Nephron (organoid): ENCODE results near the gene GFOD1.

Source experiments
- H3K27ac Mint-ChIP-seq, 3 experiments: 2 replicates each; pipeline ENCODE4 v1.8.0; 2020; ENCODE audit warnings: mixed read lengths in 3 of 3, mild to moderate bottlenecking in 2 of 3, moderate library complexity in 1 of 3
- H3K27me3 Mint-ChIP-seq: 2 replicates; pipeline ENCODE4 v1.8.0; 2021; ENCODE audit warnings: low read depth, mild to moderate bottlenecking, moderate library complexity, mixed read lengths
- H3K36me3 Mint-ChIP-seq: 2 replicates; pipeline ENCODE4 v1.8.0; 2020; ENCODE audit warnings: low read depth, mixed read lengths
- H3K4me1 Mint-ChIP-seq: 2 replicates; pipeline ENCODE4 v1.8.0; 2020; ENCODE audit warnings: mixed read lengths
- H3K4me3 Mint-ChIP-seq, 3 experiments: 2 replicates each; pipeline ENCODE4 v1.8.0; 2020; ENCODE audit warnings: mild to moderate bottlenecking in 3 of 3, mixed read lengths in 3 of 3, moderate library complexity in 2 of 3
- H3K9me3 Mint-ChIP-seq: 2 replicates; pipeline ENCODE4 v1.8.0; 2020; ENCODE audit warnings: mixed read lengths
- CTCF ChIP-seq, 3 experiments: fragments of 200-600 bp; sonication (generic); IDR thresholded peaks; one replicate each; pipeline ENCODE4 v1.5.0; 2021; ENCODE audit warnings: antibody characterized with exemption in 3 of 3; ENCODE audit not compliant: unreplicated experiment in 3 of 3

The GFOD1 gene

GRCh38 chr6:13418844-13419243, 68.6 kb downstream of the GFOD1 start:
- Mint-ChIP-seq H3K4me3 (no peak overlapping the region), H3K36me3 (no peaks in the 10 kb centered on the region), H3K9me3 (no peaks in the 10 kb centered on the region), H3K4me1 (peaks cover 54% of the 10 kb centered on the region), H3K27ac (peak overlapping the region in 2 of 3 experiments; percentile 35 to 89), H3K27me3 (peaks cover 8% of the 10 kb centered on the region)
- TF ChIP-seq CTCF (IDR thresholded peaks at IDR 0.05; ENCODE audit: unreplicated experiment in 3 of 3) = no peak

GRCh38 chr6:13417954-13418353, 69.4 kb downstream of the GFOD1 start:
- Mint-ChIP-seq H3K9me3 (no peaks in the 10 kb centered on the region), H3K36me3 (no peaks in the 10 kb centered on the region), H3K27me3 (peaks cover 8% of the 10 kb centered on the region), H3K27ac (peak overlapping the region in 1 of 3 experiments; percentile 64), H3K4me1 (peaks cover 48% of the 10 kb centered on the region), H3K4me3 (no peak overlapping the region)
- no peak for TF ChIP-seq CTCF (IDR thresholded peaks at IDR 0.05; ENCODE audit: unreplicated experiment in 3 of 3)

- Mint-ChIP-seq H3K27me3 (peaks cover 8% of the 10 kb centered on the region), H3K27ac (peak overlapping the region in 1 of 3 experiments; percentile 64), H3K4me1 (peaks cover 42% of the 10 kb centered on the region), H3K9me3 (no peaks in the 10 kb centered on the region), H3K36me3 (no peaks in the 10 kb centered on the region), H3K4me3 (no peak overlapping the region)
- no peak for TF ChIP-seq CTCF (IDR thresholded peaks at IDR 0.05; ENCODE audit: unreplicated experiment in 3 of 3)
Observed at GRCh38 chr6:13417431-13417830, 70.0 kb downstream of the GFOD1 start.

GRCh38 chr6:13415283-13415682, 72.1 kb downstream of the GFOD1 start:
- Mint-ChIP-seq H3K4me1 (peaks cover 22% of the 10 kb centered on the region), H3K4me3 (no peak overlapping the region), H3K27ac (no peak overlapping the region), H3K36me3 (no peaks in the 10 kb centered on the region), H3K27me3 (peaks cover 8% of the 10 kb centered on the region), H3K9me3 (no peaks in the 10 kb centered on the region)
- TF ChIP-seq CTCF (IDR thresholded peaks at IDR 0.05; ENCODE audit: unreplicated experiment in 3 of 3) = no peak

- Mint-ChIP-seq H3K27ac (no peak overlapping the region), H3K4me1 (peaks cover 10% of the 10 kb centered on the region)
- no peak for TF ChIP-seq CTCF (IDR thresholded peaks at IDR 0.05; ENCODE audit: unreplicated experiment in 3 of 3)
Observed at GRCh38 chr6:13413900-13414555, 73.4 kb downstream of the GFOD1 start.

GRCh38 chr6:13413466-13413862, 73.9 kb downstream of the GFOD1 start:
- no peak overlapping the region for H3K27ac Mint-ChIP-seq
- H3K36me3 Mint-ChIP-seq = no peaks in the 10 kb centered on the region
- TF ChIP-seq CTCF (IDR thresholded peaks at IDR 0.05; ENCODE audit: unreplicated experiment in 3 of 3) = no peak
- H3K4me1 Mint-ChIP-seq = peaks cover 4% of the 10 kb centered on the region
- H3K27me3 Mint-ChIP-seq = peaks cover 4% of the 10 kb centered on the region
- H3K4me3 Mint-ChIP-seq = no peak overlapping the region
- no peaks in the 10 kb centered on the region for H3K9me3 Mint-ChIP-seq

More at GRCh38 chr6:13413900-13414555, 73.4 kb downstream of the GFOD1 start:
- Mint-ChIP-seq H3K9me3 (no peaks in the 10 kb centered on the region), H3K36me3 (no peaks in the 10 kb centered on the region), H3K27me3 (peaks cover 4% of the 10 kb centered on the region), H3K4me3 (no peak overlapping the region)
